HCT116 (cell line): ENCODE measurements around the gene RPL29. TPM values are rescaled to one million over a fixed set of nuclear protein-coding genes. Genes with fewer than 3 reads are reported as not detected.

ENCODE experiments used
- ATAC-seq: fragments of 200-7000 bp; cut with Tn5 transposase; 2 replicates; pipeline ENCODE4 v1.9.1; 2020; ENCODE audit warnings: mild to moderate bottlenecking, moderate library complexity
- BruUV-seq: library from RNA; stranded (reverse); fragments of 400-500 nt; replicated peaks from 2 replicates; lab custom pipeline; 2021; lab: Mats Ljungman, UMichigan
- CTCF ChIA-PET: fragments of 300-600 bp; sonication (Branson Sonifier 250); formaldehyde crosslinking; loops from one replicate; lab custom pipeline; 2021; ENCODE audit warnings: antibody characterized with exemption; lab: Charles Lee
- POLR2A ChIA-PET: fragments of 300-600, 350-600 bp; sonication (Branson Sonifier 250); formaldehyde crosslinking; loops from one replicate; lab custom pipeline; 2021; ENCODE audit warnings: antibody characterized with exemption; lab: Charles Lee
- RAD21 ChIA-PET, 2 experiments: fragments of 300-600 bp; sonication (Branson Sonifier 250); formaldehyde crosslinking; loops; one replicate each; lab custom pipeline; 2023; ENCODE audit warnings: low total read pairs in 2 of 2; ENCODE audit not compliant: uncharacterized antibody in 2 of 2, unreplicated experiment in 2 of 2, low non-redundant PET in 1 of 2; lab: Charles Lee
- DNase-seq: peaks from one replicate; pipeline ENCODE4 v3.0.0-alpha.2; 2010; ENCODE audit warnings: low read depth, low spot score
- H2AFZ ChIP-seq: fragments of 200-600 bp; shearing (Covaris generic), sonication (generic); 2 replicates; pipeline ENCODE4 v1.6.1; 2017; ENCODE audit warnings: low read depth, mixed run types, mixed read lengths, antibody characterized with exemption, low read length; ENCODE audit not compliant: poor library complexity, severe bottlenecking
- H3K27ac ChIP-seq: 2 replicates; pipeline ENCODE4 v1.5.1; 2012; ENCODE audit warnings: low read depth, low read length
- H3K27me3 ChIP-seq: fragments of 200-600 bp; sonication (generic); 2 replicates; pipeline ENCODE4 v1.6.1; 2016; ENCODE audit warnings: mixed run types, low read length, mixed read lengths; ENCODE audit not compliant: insufficient read depth
- H3K36me3 ChIP-seq, 2 experiments: fragments of 200-500 bp in 1 of 2; fragments of 200-600 bp in 1 of 2; sonication (Bioruptor generic) in 1 of 2; sonication (generic) in 1 of 2; 2 replicates each; pipeline versions ENCODE4 v1.5.1 to v1.6.1; 2014 to 2016; ENCODE audit warnings: low read length in 2 of 2, inconsistent platforms in 1 of 2, mixed read lengths in 1 of 2, mixed run types in 1 of 2; ENCODE audit not compliant: insufficient read depth in 2 of 2, control insufficient read depth in 1 of 2
- H3K4me1 ChIP-seq, 2 experiments: fragments of 200-600 bp in 1 of 2; sonication (generic) in 1 of 2; 2 replicates each; pipeline versions ENCODE4 v1.5.1 to v1.6.1; 2012 to 2017; ENCODE audit warnings: low read length in 2 of 2, inconsistent platforms in 1 of 2, mild to moderate bottlenecking in 1 of 2, mixed read lengths in 1 of 2, mixed run types in 1 of 2, moderate library complexity in 1 of 2; ENCODE audit not compliant: insufficient read depth in 2 of 2, control insufficient read depth in 1 of 2
- H3K4me2 ChIP-seq: fragments of 200-600 bp; sonication (generic); 2 replicates; pipeline ENCODE4 v1.6.1; 2017; ENCODE audit warnings: mixed run types, low read length, mixed read lengths
- H3K4me3 ChIP-seq, 2 experiments: fragments of 200-600 bp in 1 of 2; sonication (generic) in 1 of 2; replicated peaks in 1 of 2; 2 replicates each; pipeline ENCODE4 v1.5.1; 2011 to 2016; ENCODE audit warnings: low read length in 2 of 2, control low read depth in 1 of 2, low read depth in 1 of 2, mild to moderate bottlenecking in 1 of 2, mixed read lengths in 1 of 2, mixed run types in 1 of 2
- H3K79me2 ChIP-seq: fragments of 200-600 bp; sonication (generic); 2 replicates; pipeline ENCODE4 v1.6.1; 2017; ENCODE audit warnings: mild to moderate bottlenecking, mixed run types, low read length, moderate library complexity, mixed read lengths; ENCODE audit not compliant: insufficient read depth
- H3K9ac ChIP-seq: fragments of 200-600 bp; sonication (generic); 2 replicates; pipeline ENCODE4 v1.6.1; 2016; ENCODE audit warnings: low read length, mixed read lengths
- H3K9me2 ChIP-seq: fragments of 200-600 bp; sonication (generic), shearing (Covaris generic); 2 replicates; pipeline ENCODE4 v1.6.1; 2017; ENCODE audit warnings: mixed run types, mild to moderate bottlenecking, moderate library complexity; ENCODE audit not compliant: insufficient read depth
- H3K9me3 ChIP-seq, 2 experiments: fragments of 200-500 bp in 1 of 2; fragments of 200-600 bp in 1 of 2; sonication (Bioruptor generic) in 1 of 2; sonication (generic) in 1 of 2; 2 replicates each; pipeline ENCODE4 v1.6.1; 2014 to 2017; ENCODE audit warnings: low read length in 2 of 2, mixed read lengths in 2 of 2, inconsistent platforms in 1 of 2, low read depth in 1 of 2, mild to moderate bottlenecking in 1 of 2, mixed run types in 1 of 2, moderate library complexity in 1 of 2; ENCODE audit not compliant: control insufficient read depth in 1 of 2, insufficient read depth in 1 of 2
- H4K20me1 ChIP-seq: fragments of 200-600 bp; sonication (generic), shearing (Covaris generic); 2 replicates; pipeline ENCODE4 v1.6.1; 2017; ENCODE audit warnings: mixed run types, mild to moderate bottlenecking, moderate library complexity; ENCODE audit not compliant: insufficient read depth
- CEBPB ChIP-seq: IDR thresholded peaks from 2 replicates; pipeline ENCODE4 v1.6.1; 2012; ENCODE audit warnings: low read depth
- EGR1 ChIP-seq: IDR thresholded peaks from 2 replicates; pipeline ENCODE4 v1.6.1; 2012; ENCODE audit warnings: low read depth
- EZH2 ChIP-seq: fragments of 200-600 bp; sonication (generic); IDR thresholded peaks from 2 replicates; pipeline ENCODE4 v1.6.1; 2017; ENCODE audit warnings: antibody characterized with exemption, mixed run types
- RAD21 ChIP-seq: IDR thresholded peaks from 2 replicates; pipeline ENCODE4 v1.6.1; 2012; ENCODE audit warnings: low read depth, mild to moderate bottlenecking
- REST ChIP-seq: IDR thresholded peaks from 2 replicates; pipeline ENCODE4 v1.6.1; 2012; ENCODE audit warnings: low read depth
- SP1 ChIP-seq: IDR thresholded peaks from 2 replicates; pipeline ENCODE4 v1.6.1; 2012; ENCODE audit warnings: low read depth
- ZNF274 ChIP-seq: fragments of 200-500 bp; sonication (Bioruptor generic); IDR thresholded peaks from 2 replicates; pipeline ENCODE4 v1.6.1; 2014; ENCODE audit warnings: mild to moderate bottlenecking, low read depth, low read length, inconsistent platforms
- intact Hi-C: fragments of 100-400 bp; cut with micrococcal nuclease; formaldehyde crosslinking; loops from 2 replicates; pipeline ENCODE4 v1.10.0; 2022
- total RNA-seq: library from RNA; stranded (reverse); gene quantifications from one replicate; pipeline ENCODE4 v1.2.1, GENCODE V29; 2021; ENCODE audit not compliant: unreplicated experiment

Gene RPL29
- total RNA-seq, 1 experiment from 2014 or later, result 1,880 TPM

DNA sequence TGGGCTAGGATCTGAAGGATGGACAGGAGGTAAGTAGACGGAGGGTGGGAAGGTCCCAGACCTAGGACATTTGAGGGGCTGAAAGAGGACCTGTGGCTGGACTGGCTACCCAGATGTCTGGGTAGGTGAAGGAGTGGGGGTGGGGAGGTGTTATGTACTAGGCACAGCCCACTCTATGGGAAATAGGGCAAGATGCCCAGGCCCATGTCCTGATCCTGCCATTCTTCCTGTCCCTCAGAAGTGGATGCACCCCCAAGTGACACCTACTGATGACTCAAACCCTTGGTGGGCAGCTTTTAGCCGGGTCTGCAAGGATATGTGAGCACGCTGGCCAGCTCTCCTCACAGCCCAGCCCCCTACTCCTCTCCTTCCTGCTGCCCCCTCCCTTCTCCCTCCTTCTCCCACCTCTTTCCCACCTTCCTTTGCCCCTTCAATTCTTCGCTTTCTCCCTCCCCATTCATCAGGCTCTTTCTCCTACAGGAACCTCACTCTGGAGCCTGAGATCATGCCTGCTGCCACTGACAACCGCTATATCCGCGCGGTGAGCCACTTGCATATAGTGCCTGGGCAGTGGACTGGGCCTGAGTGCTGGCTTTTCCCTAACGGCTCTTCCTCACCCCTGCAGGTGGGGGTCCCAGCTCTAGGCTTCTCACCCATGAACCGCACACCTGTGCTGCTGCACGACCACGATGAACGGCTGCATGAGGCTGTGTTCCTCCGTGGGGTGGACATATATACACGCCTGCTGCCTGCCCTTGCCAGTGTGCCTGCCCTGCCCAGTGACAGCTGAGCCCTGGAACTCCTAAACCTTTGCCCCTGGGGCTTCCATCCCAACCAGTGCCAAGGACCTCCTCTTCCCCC is 7.2 kb downstream of the RPL29 start:
- TF ChIP-seq EZH2 (no peak), RAD21 (no peak), CEBPB (no peak), ZNF274 (no peak), SP1 (no peak), REST (no peak), EGR1 (no peak)
- DNase-seq, result no peak
- H3K36me3 ChIP-seq, result peaks cover 2 to 10% of the 10 kb centered on the region in 2 experiments; a peak in 2 of 4 replicates
- H3K9me2 ChIP-seq, result no peaks in the 10 kb centered on the region
- no peaks in the 10 kb centered on the region; the same call in 1 of the 2 replicates for H4K20me1 ChIP-seq
- no peaks in the 10 kb centered on the region for H3K27me3 ChIP-seq
- intact Hi-C loops, result no loop called here
- no peak overlapping the region for H3K4me2 ChIP-seq
- ChIA-PET RAD21 (no interaction called here), CTCF (no interaction called here), POLR2A (no interaction called here)
- H3K4me1 ChIP-seq, result peaks cover 8 to 50% of the 10 kb centered on the region in 2 experiments
- peaks cover 7% of the 10 kb centered on the region; the same call in 1 of the 2 replicates for H3K79me2 ChIP-seq
- no peaks in the 10 kb centered on the region for H3K9me3 ChIP-seq
- no peak for ATAC-seq
- H3K27ac ChIP-seq, result no peak overlapping the region
- H2AFZ ChIP-seq, result no peak overlapping the region
- H3K4me3 ChIP-seq, result no peak overlapping the region
- no peak overlapping the region for H3K9ac ChIP-seq
- no TSS peak for BruUV-seq
